GM21737 (cell line): Measurements from ENCODE around the gene CUTC.
"Not testable (repeated sequence)": the region's sequence is repeated elsewhere in the genome, so short reads cannot be mapped to it uniquely, and the experiment has no call there.

Source experiments
- ATAC-seq: cut with Tn5 transposase; IDR thresholded peaks from one replicate; pipeline ENCODE4 v1.9.1; 2021; ENCODE audit warnings: mild to moderate bottlenecking, moderate library complexity; ENCODE audit not compliant: unreplicated experiment

Gene CUTC, protein sequence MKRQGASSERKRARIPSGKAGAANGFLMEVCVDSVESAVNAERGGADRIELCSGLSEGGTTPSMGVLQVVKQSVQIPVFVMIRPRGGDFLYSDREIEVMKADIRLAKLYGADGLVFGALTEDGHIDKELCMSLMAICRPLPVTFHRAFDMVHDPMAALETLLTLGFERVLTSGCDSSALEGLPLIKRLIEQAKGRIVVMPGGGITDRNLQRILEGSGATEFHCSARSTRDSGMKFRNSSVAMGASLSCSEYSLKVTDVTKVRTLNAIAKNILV

DNA sequence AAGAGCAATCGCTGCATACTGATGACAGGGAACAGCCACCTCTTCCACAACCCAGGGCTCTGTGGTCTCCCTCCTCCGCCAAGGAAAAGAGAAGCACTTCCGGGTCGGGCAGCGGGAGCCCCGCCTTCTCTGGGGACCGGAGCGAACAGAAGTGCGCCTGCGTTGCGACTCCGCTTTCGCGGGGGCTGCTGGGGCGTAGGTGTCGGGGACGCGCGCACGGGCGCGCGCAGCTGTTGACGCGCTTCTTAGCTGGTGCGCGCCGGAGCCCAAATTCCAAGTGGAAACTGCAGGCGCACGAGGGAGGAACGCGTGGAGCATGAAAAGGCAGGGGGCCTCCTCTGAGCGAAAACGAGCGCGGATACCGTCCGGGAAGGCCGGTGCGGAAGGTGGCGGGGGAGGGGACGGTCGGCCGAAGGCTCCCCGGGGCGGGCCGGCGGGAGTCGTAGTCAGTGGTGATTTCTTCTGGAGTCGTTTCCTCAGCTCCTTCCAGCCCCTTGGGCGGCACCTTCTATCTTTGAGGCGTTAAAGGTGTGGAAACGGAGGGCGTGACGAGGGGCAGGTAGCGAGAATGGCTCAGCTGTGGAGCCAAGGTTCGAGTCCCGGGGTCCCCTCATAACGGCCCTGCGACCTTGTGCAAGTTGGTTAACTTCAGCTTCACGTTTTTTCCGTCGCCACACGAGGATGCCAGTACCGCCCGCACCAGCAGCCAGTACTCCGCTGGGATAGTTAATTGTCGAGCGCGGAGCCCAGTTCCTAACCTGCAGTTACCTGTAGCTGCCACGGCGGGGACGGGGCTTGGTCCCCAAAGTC is at the start of gene CUTC, which contains the start of gene COX15:
TSS of gene CUTC (plus strand) at position 202 of the 810 bp plus-strand sequence. CDS start at position 317, 115 bp downstream.
TSS of gene COX15 (minus strand) at position 95 of the 810 bp plus-strand sequence. CDS start at position 17, 78 bp downstream.
- ATAC-seq, result peak; percentile 93

- no peak for ATAC-seq
These were observed 49.3 kb upstream of the CUTC start for GRCh38 chr10:99682752-99683151.

GRCh38 chr10:99685597-99685967 is 46.5 kb upstream of the CUTC start:
- ATAC-seq, result peak; percentile 91

DNA sequence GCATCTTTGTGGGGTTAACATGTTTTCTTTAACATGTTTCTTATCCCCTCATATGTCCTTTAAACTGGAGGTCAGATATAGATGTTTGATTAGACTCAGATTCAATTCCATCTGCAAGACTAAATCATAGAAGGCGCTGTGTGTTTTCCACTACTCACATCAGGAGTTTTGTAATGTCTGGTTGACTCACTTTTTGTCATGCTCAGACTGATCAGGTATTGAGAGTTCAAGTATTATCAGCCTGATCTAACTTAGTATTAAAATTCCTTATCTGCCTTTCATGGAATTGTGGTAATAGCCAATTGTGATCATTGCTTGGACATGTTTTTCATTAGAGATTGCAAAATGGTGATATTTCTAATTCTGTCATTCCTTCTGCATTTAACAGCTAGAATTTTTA is 42.6 kb upstream of the CUTC start:
- ATAC-seq, result no peak

GRCh38 chr10:99693933-99694583 is 38.0 kb upstream of the CUTC start:
- ATAC-seq, result no peak

- no peak for ATAC-seq
These were observed 36.3 kb upstream of the CUTC start for GRCh38 chr10:99695761-99696160.

DNA sequence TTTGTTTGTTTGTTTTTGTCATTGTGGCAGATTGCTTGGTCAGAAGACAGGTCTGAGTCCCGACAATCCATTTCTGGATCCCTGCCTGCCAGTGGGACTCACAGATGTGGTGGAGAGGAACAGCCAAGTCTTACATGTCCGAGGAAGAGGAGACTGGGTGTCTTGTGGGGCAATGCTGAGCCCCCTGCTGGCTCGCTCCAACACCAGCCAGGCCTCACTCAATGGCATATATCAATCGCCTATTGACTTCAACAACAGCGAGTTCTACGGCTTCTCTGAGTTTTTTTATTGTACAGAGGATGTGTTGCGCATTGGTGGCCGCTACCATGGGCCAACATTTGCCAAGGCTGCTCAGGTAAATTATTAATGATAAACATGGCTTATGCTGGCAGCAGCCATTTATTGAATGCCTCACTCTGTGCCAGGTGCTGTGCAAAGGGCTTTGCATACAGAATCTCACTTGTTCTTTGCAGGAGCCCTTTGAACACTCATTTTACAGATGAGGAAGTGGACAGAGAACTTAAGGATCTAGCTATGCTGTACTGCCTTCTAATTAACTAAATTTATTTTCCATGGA is 33.4 kb upstream of the CUTC start:
- no peak for ATAC-seq

- no peak for ATAC-seq
These were observed 31.4 kb upstream of the CUTC start for GRCh38 chr10:99700649-99701048.

DNA sequence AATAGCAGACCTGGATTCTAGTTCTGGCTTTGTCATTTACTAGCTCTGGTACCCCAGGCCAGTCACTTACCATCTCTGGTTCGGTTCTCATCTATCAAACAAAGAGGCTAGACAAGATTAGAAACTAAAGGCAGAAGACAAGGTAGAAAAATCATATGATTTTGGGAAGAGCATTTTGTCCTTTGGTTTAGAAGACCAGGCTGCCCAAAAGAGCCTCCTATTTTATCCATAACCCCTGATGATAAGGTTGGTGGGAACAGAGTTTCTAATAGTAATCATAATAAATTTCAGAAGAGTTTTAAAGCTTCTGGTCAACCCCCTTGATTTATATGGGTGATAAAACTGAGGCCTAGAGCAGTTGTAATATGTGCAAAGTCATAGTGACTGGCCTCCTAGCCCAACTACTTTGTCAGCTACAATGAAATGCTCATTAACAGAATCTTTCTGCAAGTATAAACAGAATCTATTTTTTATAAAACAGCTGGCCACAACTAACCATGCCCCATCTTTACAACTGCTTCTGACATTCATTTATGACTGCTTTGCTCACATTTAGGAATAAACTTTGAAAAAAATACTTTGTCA is 23.5 kb upstream of the CUTC start:
- no peak for ATAC-seq

DNA sequence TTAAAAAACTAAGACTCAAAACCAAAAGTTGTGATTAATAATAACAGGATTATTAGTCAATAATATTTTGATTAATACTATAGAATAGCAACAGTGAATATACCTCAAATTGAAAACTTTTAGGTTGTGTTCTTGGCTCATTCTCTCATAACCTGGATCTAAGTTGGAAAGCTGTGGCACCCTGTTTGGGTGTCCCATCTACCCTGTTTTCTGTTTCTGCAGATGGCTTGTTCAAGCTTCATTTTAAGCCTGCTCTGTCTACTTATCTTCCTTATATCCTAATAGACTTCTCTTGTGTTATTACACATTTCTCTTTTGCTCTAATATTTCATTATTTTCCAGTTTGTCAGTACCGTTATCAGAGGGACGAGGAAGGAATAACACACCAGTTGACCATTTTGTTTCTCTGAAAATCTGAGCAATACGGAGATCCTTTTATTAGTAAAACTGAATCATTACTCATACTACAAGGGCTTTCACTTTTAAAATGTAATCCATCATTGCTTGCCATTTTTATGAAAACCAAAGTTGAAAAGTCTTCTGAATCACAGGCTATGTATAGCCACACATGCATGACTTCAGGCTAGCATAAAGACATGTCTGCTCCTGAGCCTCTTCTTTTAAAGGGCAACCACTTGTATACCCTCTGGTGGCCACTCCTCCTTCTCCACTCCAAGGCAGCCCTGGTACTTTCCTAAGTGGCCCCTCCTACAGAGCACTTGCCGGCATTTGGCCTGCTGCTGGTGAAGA is 22.4 kb upstream of the CUTC start:
- ATAC-seq, result no peak

DNA sequence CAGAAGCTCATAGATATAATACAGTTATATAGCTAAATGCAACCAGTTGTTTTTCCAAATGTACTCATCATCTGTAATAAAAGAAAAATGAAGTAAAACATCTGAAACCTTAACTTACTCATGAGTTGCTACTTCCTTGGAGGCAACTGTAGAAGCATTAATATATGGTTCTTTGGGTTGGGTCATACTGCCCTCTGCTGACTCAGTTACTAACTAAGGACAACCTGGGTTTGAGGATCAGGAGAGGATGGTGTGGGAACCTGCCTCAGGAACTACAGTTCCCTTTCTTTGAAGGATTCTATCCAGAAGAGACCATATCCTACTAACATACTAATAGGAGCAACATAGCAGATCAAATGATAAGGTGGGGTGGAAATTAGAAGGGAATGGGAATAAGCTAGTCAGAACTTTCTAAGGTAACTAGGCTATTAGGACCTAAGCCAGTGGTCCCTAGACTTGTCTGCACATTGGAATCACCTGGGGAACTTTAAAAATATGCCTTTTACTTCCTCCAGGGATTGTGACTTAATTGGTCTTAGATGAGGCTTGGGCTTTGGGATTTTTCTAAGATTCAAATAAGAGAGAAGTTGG is 20.8 kb upstream of the CUTC start:
- ATAC-seq, result no peak

DNA sequence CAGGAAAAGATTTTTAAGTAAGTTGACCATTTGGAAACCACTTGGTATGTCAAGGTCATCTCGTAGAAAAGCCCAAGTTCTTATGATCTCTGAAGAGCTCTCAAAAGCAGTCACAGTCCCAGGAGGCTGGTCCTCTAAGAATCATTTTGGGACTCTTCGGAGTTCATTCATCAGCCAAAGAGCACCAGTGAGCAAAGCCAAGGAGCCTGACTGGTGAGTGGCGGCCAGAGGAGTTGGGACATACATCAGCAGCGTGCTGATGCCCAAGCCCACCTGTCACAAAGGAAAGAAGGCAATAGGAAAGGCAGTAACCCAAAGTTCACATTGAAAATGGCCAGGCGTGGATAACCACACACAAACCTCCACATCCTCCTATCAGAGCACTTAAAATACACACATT is 17.6 kb upstream of the CUTC start:
- ATAC-seq, result no peak

DNA sequence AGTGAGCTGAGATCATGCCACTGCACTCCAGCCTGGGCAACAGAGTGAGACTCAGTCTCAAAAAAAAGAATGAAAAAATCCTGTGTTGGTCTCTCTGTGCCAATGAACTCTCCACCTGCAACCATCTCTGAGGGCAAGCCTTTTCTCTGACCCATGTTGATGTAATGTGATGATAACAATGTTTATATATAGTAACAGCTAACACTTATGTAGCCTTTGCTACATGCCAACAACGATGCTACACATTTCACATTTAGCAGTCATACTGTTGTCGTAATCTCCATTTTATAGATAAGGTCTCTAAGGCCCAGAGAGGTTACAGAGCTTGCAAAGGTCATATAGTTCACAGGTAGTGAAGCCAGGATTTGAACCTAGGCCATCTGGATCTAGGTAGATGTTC is 11.6 kb upstream of the CUTC start:
- ATAC-seq, result no peak

GRCh38 chr10:99730026-99730425 is 2.0 kb upstream of the CUTC start:
- ATAC-seq, result no peak

GRCh38 chr10:99731306-99732032 is 565 bp upstream of the CUTC start:
- no peak for ATAC-seq

GRCh38 chr10:99733366-99733765 is 1.3 kb downstream of the CUTC start:
- ATAC-seq, result no peak

GRCh38 chr10:99734111-99734510 is 2.1 kb downstream of the CUTC start:
- not testable (repeated sequence) for ATAC-seq

- no peak for ATAC-seq
These were observed 8.2 kb downstream of the CUTC start for GRCh38 chr10:99740260-99740659.

- no peak for ATAC-seq
These were observed 9.0 kb downstream of the CUTC start for GRCh38 chr10:99740933-99741559.
